Kidney (tissue), 14 donors: ENCODE data around the gene MAP2K6. TPM values are rescaled to one million over a fixed set of nuclear protein-coding genes. Genes with fewer than 3 reads are reported as not detected.

Source experiments
- DNase-seq, 5 donors: peaks; one replicate each; pipeline ENCODE4 v3.0.0-alpha.2; 2013 to 2020
- FAIRE-seq: peaks from 2 replicates; lab custom pipeline; 2012; peaks lifted over from hg19 to GRCh38; lab: Jason Lieb, UNC
- H3K27ac ChIP-seq, 2 donors: one replicate each; pipeline ENCODE4 v1.7.0; 2013; ENCODE audit warnings: low read depth in 2 of 2, low read length in 2 of 2, inconsistent platforms in 1 of 2
- H3K27me3 ChIP-seq: one replicate; pipeline ENCODE4 v1.7.1; 2013; ENCODE audit warnings: low read length, inconsistent platforms; ENCODE audit not compliant: control insufficient read depth, insufficient read depth
- H3K36me3 ChIP-seq, 3 donors: one replicate each; pipeline versions ENCODE4 v1.7.0 to v1.7.1; 2013; ENCODE audit warnings: low read length in 3 of 3, control low read depth in 1 of 3, inconsistent platforms in 1 of 3; ENCODE audit not compliant: insufficient read depth in 3 of 3, control insufficient read depth in 2 of 3
- H3K4me1 ChIP-seq, 3 donors: one replicate each; pipeline versions ENCODE4 v1.7.0 to v1.7.1; 2013; ENCODE audit warnings: low read length in 3 of 3, inconsistent platforms in 1 of 3, low read depth in 1 of 3; ENCODE audit not compliant: control insufficient read depth in 2 of 3, insufficient read depth in 2 of 3
- H3K4me3 ChIP-seq, 3 donors: one replicate each; pipeline versions ENCODE4 v1.7.0 to v1.8.1; 2013; ENCODE audit warnings: low read length in 3 of 3, control low read depth in 1 of 3, inconsistent platforms in 1 of 3
- H3K9ac ChIP-seq, 3 donors: one replicate each; pipeline versions ENCODE4 v1.7.0 to v1.7.1; 2013; ENCODE audit warnings: low read length in 3 of 3, control low read depth in 1 of 3, inconsistent platforms in 1 of 3
- H3K9me3 ChIP-seq, 3 donors: one replicate each; pipeline versions ENCODE4 v1.7.0 to v1.7.1; 2013; ENCODE audit warnings: low read length in 3 of 3, control low read depth in 1 of 3, inconsistent platforms in 1 of 3; ENCODE audit not compliant: control insufficient read depth in 2 of 3, insufficient read depth in 1 of 3
- intact Hi-C: fragments of 100-400 bp; cut with DNase I; formaldehyde crosslinking; loops from one replicate; pipeline ENCODE4 v1.11.1; 2022
- polyA plus RNA-seq: library from polyadenylated mRNA; stranded (reverse); fragments of 350-450 nt; fragmentation: Illumina TruSeq; extraction: RNeasy Lipid Tissue Mini Kit (QIAGEN cat#74804); gene quantifications from one replicate; pipeline ENCODE4 v1.2.3, GENCODE V29; 2014; ENCODE audit warnings: low read depth, low replicate concordance; ENCODE audit not compliant: insufficient read depth
- total RNA-seq: library from RNA; stranded (reverse); fragmentation: NEBNext Ultra II Directional; extraction: Animal tissue kit (Norgen Biotek cat#: 25700); gene quantifications from one replicate; pipeline ENCODE4 v1.2.1, GENCODE V29; 2021
- TF ChIP-seq, protein P1 (sequence below): IDR thresholded peaks from 3 replicates; pipeline ENCODE4 v1.5.1; 2012; ENCODE audit warnings: mild to moderate bottlenecking, moderate library complexity, borderline replicate concordance; ENCODE audit not compliant: insufficient read depth; ENCODE audit errors: extremely low read depth
- donor health status: control.
- donor health status: control.
- donor health status: control.
- donor health status: control.
- donor health status: control.
- donor health status: DM: yes; HTN: yes; CAD: no.
- donor health status: Normal renal cell carcinoma (clear cell type).

MAP2K6 gene
- total and polyA plus RNA-seq, 2 donors from 2014 or later, result 8.6 to 10.2 TPM

DNA sequence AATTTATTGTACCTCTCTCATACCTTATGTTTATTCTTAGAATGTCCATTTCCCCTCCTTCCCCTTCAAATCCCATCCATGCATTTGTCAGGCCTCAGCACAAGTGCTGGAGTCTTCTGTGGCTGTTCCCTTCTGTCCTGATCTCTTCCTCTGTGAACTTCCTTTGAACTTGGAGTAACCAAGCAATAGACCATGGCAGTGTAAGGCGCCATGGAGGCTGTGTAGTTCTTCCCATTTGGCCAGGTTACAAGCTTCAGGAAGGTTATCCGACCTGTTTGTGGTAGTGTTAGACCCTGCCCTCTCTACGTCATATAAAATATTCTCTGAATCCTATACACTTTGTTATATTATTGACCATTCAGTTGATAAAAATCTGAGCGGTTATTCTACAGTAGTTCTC is 28.6 kb downstream of the MAP2K6 start:
- FAIRE-seq (no peak), DNase-seq (no peak)
- intact Hi-C loops, result no loop called here
- Histone ChIP-seq H3K36me3 (no peaks in the 10 kb centered on the region), H3K9ac (no peak overlapping the region), H3K9me3 (peaks cover 0 to 11% (median 0%) of the 10 kb centered on the region in 3 donors), H3K4me1 (no peaks in the 10 kb centered on the region), H3K27ac (no peak overlapping the region), H3K4me3 (no peak overlapping the region), H3K27me3 (no peaks in the 10 kb centered on the region)
- TF ChIP-seq, protein P1, sequence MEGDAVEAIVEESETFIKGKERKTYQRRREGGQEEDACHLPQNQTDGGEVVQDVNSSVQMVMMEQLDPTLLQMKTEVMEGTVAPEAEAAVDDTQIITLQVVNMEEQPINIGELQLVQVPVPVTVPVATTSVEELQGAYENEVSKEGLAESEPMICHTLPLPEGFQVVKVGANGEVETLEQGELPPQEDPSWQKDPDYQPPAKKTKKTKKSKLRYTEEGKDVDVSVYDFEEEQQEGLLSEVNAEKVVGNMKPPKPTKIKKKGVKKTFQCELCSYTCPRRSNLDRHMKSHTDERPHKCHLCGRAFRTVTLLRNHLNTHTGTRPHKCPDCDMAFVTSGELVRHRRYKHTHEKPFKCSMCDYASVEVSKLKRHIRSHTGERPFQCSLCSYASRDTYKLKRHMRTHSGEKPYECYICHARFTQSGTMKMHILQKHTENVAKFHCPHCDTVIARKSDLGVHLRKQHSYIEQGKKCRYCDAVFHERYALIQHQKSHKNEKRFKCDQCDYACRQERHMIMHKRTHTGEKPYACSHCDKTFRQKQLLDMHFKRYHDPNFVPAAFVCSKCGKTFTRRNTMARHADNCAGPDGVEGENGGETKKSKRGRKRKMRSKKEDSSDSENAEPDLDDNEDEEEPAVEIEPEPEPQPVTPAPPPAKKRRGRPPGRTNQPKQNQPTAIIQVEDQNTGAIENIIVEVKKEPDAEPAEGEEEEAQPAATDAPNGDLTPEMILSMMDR, result no peak

DNA sequence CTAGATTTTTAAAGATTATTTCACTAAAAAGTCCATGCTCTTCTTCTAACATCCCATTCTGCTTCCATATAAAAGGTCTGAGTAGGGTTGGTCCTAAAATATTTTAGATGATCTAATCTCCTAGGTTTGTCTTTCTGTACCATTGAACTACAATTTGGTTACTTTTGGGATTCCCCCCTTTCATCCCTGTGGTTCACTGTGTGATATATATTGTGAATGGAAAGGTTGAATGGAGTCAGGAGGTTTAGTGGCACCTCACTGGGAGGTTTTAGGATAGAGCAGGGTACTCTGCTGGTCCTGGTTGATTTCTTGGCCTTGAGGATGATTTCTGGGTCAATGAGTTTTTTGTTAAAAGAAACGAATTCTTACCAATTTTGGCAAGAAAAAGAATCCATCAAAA is 29.5 kb downstream of the MAP2K6 start:
- Histone ChIP-seq H3K9ac (no peak overlapping the region), H3K4me1 (peaks cover 0 to 7% (median 0%) of the 10 kb centered on the region in 3 donors), H3K4me3 (no peak overlapping the region), H3K9me3 (peaks cover 0 to 11% (median 0%) of the 10 kb centered on the region in 3 donors), H3K36me3 (no peaks in the 10 kb centered on the region), H3K27me3 (no peaks in the 10 kb centered on the region), H3K27ac (no peak overlapping the region)
- intact Hi-C loops, result no loop called here
- FAIRE-seq (no peak), DNase-seq (no peak)
- TF ChIP-seq, protein P1, result no peak

DNA sequence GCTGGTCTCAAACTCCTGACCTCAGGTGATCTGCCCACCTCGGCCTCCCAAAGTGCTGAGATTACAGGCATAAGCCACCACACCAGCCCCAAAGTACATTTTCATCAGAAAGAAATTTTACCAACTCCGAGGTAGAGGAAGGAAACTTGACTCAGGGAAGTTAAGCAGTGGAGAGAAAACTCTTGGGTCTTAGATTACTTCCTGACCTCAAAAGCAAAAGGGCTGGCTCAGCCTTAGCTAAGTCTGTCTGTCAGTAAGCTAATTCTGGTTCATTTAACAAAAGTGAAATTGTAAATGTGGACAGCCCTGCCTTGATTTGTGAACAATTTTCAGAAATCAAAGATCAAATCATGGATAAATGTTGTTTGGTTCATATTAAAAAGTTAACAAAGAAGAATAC is 30.6 kb downstream of the MAP2K6 start:
- peaks cover 0 to 7% (median 0%) of the 10 kb centered on the region in 3 donors for H3K9me3 ChIP-seq
- TF ChIP-seq, protein P1, result no peak
- FAIRE-seq, result no peak

DNA sequence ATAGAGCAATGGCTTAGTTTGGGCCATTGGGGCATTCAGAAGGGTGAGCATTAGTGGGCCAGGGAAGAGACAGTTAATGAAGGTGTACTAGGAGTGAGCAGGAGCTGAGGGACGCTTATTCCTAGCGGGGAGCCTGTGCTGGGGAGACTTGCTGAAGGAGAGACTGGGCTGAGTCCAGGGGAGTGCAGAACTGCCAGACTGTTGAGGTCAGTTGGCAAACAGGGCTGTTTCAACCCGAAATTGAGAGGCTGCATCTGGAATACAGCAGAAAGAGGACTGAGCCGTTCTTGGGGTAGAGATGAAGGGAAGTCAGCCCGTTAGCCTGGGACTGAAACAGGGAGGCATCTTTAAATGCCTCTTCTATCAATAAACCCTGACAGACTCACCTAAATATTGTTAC is 33.2 kb downstream of the MAP2K6 start:
- no peaks in the 10 kb centered on the region for H3K9me3 ChIP-seq
- no peak for FAIRE-seq
- intact Hi-C loops, result no loop called here
- H3K27ac ChIP-seq, result no peak overlapping the region
- H3K27me3 ChIP-seq, result no peaks in the 10 kb centered on the region
- no peak overlapping the region for H3K4me3 ChIP-seq
- DNase-seq, result no peak
- H3K36me3 ChIP-seq, result no peaks in the 10 kb centered on the region
- H3K9ac ChIP-seq, result no peak overlapping the region
- TF ChIP-seq, protein P1, result no peak
- H3K4me1 ChIP-seq, result peaks cover 0 to 11% (median 0%) of the 10 kb centered on the region in 3 donors

More for the DNA sequence above, 30.6 kb downstream of the MAP2K6 start:
- Histone ChIP-seq H3K4me3 (no peak overlapping the region), H3K27ac (no peak overlapping the region), H3K36me3 (no peaks in the 10 kb centered on the region), H3K4me1 (peaks cover 0 to 7% (median 0%) of the 10 kb centered on the region in 3 donors), H3K9ac (no peak overlapping the region), H3K27me3 (no peaks in the 10 kb centered on the region)
- intact Hi-C loops, result no loop called here
- DNase-seq, result no peak
